K562 (cell line): Measurements from ENCODE around the gene GPR162.

Experiments
- CTCF ChIP-seq, 3 experiments: IDR thresholded peaks in 2 of 3; conservative IDR thresholded peaks in 1 of 3; 2 replicates each; pipeline ENCODE4 v1.5.1; 2011 to 2012; ENCODE audit warnings: low read length in 3 of 3, mild to moderate bottlenecking in 3 of 3, control low read depth in 2 of 3, improper control_type of control experiment in 1 of 3, inconsistent platforms in 1 of 3, low read depth in 1 of 3, mixed read lengths in 1 of 3, moderate library complexity in 1 of 3; ENCODE audit not compliant: insufficient read depth in 2 of 3
- ZKSCAN1 ChIP-seq: fragments of 150-350 bp; IDR thresholded peaks from 2 replicates; pipeline ENCODE4 v1.6.1; 2016; ENCODE audit warnings: low read depth, low read length

- TF ChIP-seq ZKSCAN1 (no peak), CTCF (IDR thresholded peaks at IDR 0.05 in 2 of 3, conservative IDR thresholded peaks at IDR 0.05 in 1 of 3; ENCODE audit: insufficient read depth in 2 of 3, low read depth in 1 of 3, low read length in 3 of 3) (no peak)
Measured at GRCh38 chr12:6852651-6853354, 31.2 kb downstream of the GPR162 start.
